IMR-90 (cell line): ENCODE measurements around the gene CYSLTR2. TPM values are rescaled to one million over a fixed set of nuclear protein-coding genes. Genes with fewer than 3 reads are reported as not detected.

Experiments used
- ATAC-seq: fragments of 200-7000 bp; cut with Tn5 transposase; 2 replicates; pipeline ENCODE4 v1.9.1; 2020; ENCODE audit warnings: low read depth, mild to moderate bottlenecking, moderate library complexity
- BruUV-seq: library from RNA; stranded (reverse); fragments of 400-500 nt; replicated peaks from 2 replicates; lab custom pipeline; 2021; lab: Mats Ljungman, UMichigan
- CTCF ChIA-PET: fragments of 300-600 bp; formaldehyde crosslinking; extraction: SDS; loops from one replicate; lab custom pipeline; 2021; ENCODE audit warnings: antibody characterized with exemption; lab: Yijun Ruan, JAX
- POLR2A ChIA-PET: fragments of 300-600 bp; sonication (Branson Sonifier 250); formaldehyde crosslinking; loops from one replicate; lab custom pipeline; 2022; ENCODE audit warnings: antibody characterized with exemption; ENCODE audit not compliant: unreplicated experiment; lab: Charles Lee
- DNase-seq: peaks from one replicate; pipeline ENCODE4 v3.0.0; 2013
- H2AFZ ChIP-seq: replicated peaks from 2 replicates; pipeline ENCODE3; 2013; ENCODE audit warnings: low read length, mild to moderate bottlenecking; ENCODE audit not compliant: poor library complexity
- H2AK5ac ChIP-seq: 2 replicates; pipeline ENCODE4 v1.6.1; 2013; ENCODE audit warnings: low read depth, low read length, inconsistent platforms
- H2AK9ac ChIP-seq: replicated peaks from 2 replicates; pipeline ENCODE3; 2013; ENCODE audit warnings: mild to moderate bottlenecking, low read depth, low read length, moderate library complexity; ENCODE audit not compliant: poor library complexity
- H2BK120ac ChIP-seq: 2 replicates; pipeline ENCODE4 v1.6.1; 2013; ENCODE audit warnings: low read depth, low read length, inconsistent platforms
- H2BK15ac ChIP-seq: 3 replicates; pipeline ENCODE4 v1.6.1; 2013; ENCODE audit warnings: low read depth, low read length, inconsistent platforms
- H2BK20ac ChIP-seq: 2 replicates; pipeline ENCODE4 v1.6.1; 2013; ENCODE audit warnings: low read depth, mild to moderate bottlenecking, inconsistent platforms, low read length, moderate library complexity
- H2BK5ac ChIP-seq: 2 replicates; pipeline ENCODE4 v1.6.1; 2013; ENCODE audit warnings: mild to moderate bottlenecking, low read depth, low read length, inconsistent platforms; ENCODE audit not compliant: poor library complexity, severe bottlenecking
- H3K14ac ChIP-seq: replicated peaks from 2 replicates; pipeline ENCODE4 v1.6.1; 2013; ENCODE audit warnings: low read depth, low read length, inconsistent platforms
- H3K18ac ChIP-seq: 2 replicates; pipeline ENCODE4 v1.6.1; 2013; ENCODE audit warnings: low read depth, low read length, control low read depth
- H3K23ac ChIP-seq: 2 replicates; pipeline ENCODE4 v1.6.1; 2013; ENCODE audit warnings: low read depth, low read length, inconsistent platforms
- H3K27ac ChIP-seq: 2 replicates; pipeline ENCODE4 v1.5.1; 2013; ENCODE audit warnings: mild to moderate bottlenecking, control low read depth, low read length; ENCODE audit not compliant: insufficient read depth
- H3K27me3 ChIP-seq: 2 replicates; pipeline ENCODE4 v1.6.1; 2013; ENCODE audit warnings: low read length; ENCODE audit not compliant: control insufficient read depth, insufficient read depth
- H3K36me3 ChIP-seq: 2 replicates; pipeline ENCODE4 v1.6.1; 2013; ENCODE audit warnings: low read length, mixed read lengths; ENCODE audit not compliant: control insufficient read depth, insufficient read depth
- H3K4ac ChIP-seq: 2 replicates; pipeline ENCODE4 v1.6.1; 2013; ENCODE audit warnings: low read depth, low read length, inconsistent platforms
- H3K4me1 ChIP-seq: 2 replicates; pipeline ENCODE4 v1.6.1; 2013; ENCODE audit warnings: low read length, mixed read lengths; ENCODE audit not compliant: control insufficient read depth, insufficient read depth
- H3K4me2 ChIP-seq: 2 replicates; pipeline ENCODE4 v1.6.1; 2013; ENCODE audit warnings: low read depth, mild to moderate bottlenecking, control low read depth, low read length, moderate library complexity
- H3K4me3 ChIP-seq: 2 replicates; pipeline ENCODE4 v1.5.1; 2013; ENCODE audit warnings: low read depth, mild to moderate bottlenecking, control low read depth, low read length, moderate library complexity; ENCODE audit not compliant: insufficient read depth
- H3K56ac ChIP-seq: 2 replicates; pipeline ENCODE4 v1.6.1; 2013; ENCODE audit warnings: low read length, inconsistent platforms; ENCODE audit not compliant: insufficient read depth; ENCODE audit errors: extremely low read depth
- H3K79me1 ChIP-seq, 2 experiments: 2 replicates each; pipeline ENCODE4 v1.6.1; 2013; ENCODE audit warnings: low read length in 2 of 2, inconsistent platforms in 1 of 2, low read depth in 1 of 2
- H3K9ac ChIP-seq: 2 replicates; pipeline ENCODE4 v1.6.1; 2013; ENCODE audit warnings: low read depth, low read length, control low read depth
- H3K9me1 ChIP-seq: 2 replicates; pipeline ENCODE4 v1.6.1; 2013; ENCODE audit warnings: low read length, inconsistent platforms; ENCODE audit not compliant: insufficient read depth
- H3K9me3 ChIP-seq: 2 replicates; pipeline ENCODE4 v1.6.1; 2013; ENCODE audit warnings: low read length; ENCODE audit not compliant: control insufficient read depth, insufficient read depth
- H4K20me1 ChIP-seq: 2 replicates; pipeline ENCODE4 v1.6.1; 2013; ENCODE audit warnings: low read length, inconsistent platforms; ENCODE audit not compliant: insufficient read depth
- H4K5ac ChIP-seq: 2 replicates; pipeline ENCODE4 v1.6.1; 2013; ENCODE audit warnings: mild to moderate bottlenecking, low read depth, low read length, control low read depth
- H4K8ac ChIP-seq, 2 experiments: 2 replicates each; pipeline ENCODE4 v1.6.1; 2013; ENCODE audit warnings: low read depth in 2 of 2, low read length in 2 of 2, control low read depth in 1 of 2, inconsistent platforms in 1 of 2
- H4K91ac ChIP-seq: 2 replicates; pipeline ENCODE4 v1.6.1; 2013; ENCODE audit warnings: low read depth, low read length, inconsistent platforms; ENCODE audit not compliant: insufficient read depth
- BHLHE40 ChIP-seq: fragments of 150-350 bp; IDR thresholded peaks from 2 replicates; pipeline ENCODE4 v1.6.1; 2016; ENCODE audit warnings: mild to moderate bottlenecking, low read depth, low read length
- CEBPB ChIP-seq: IDR thresholded peaks from 2 replicates; pipeline ENCODE4 v1.6.1; 2012; ENCODE audit warnings: low read depth, low read length, improper control_type of control experiment
- CHD1 ChIP-seq: IDR thresholded peaks from 2 replicates; pipeline ENCODE4 v1.6.1; 2012; ENCODE audit warnings: low read depth, low read length, improper control_type of control experiment
- FOS ChIP-seq: fragments of 150-350 bp; IDR thresholded peaks from 2 replicates; pipeline ENCODE4 v1.6.1; 2016; ENCODE audit warnings: low read depth, low read length
- MAFK ChIP-seq: IDR thresholded peaks from 2 replicates; pipeline ENCODE4 v1.6.1; 2012; ENCODE audit warnings: low read depth, low read length, improper control_type of control experiment
- MAZ ChIP-seq: IDR thresholded peaks from 2 replicates; pipeline ENCODE4 v1.6.1; 2012; ENCODE audit warnings: low read depth, mild to moderate bottlenecking, low read length, improper control_type of control experiment, moderate library complexity, borderline replicate concordance
- MXI1 ChIP-seq: IDR thresholded peaks from 2 replicates; pipeline ENCODE4 v1.6.1; 2012; ENCODE audit warnings: low read depth, mild to moderate bottlenecking, low read length, moderate library complexity, borderline replicate concordance
- NFE2L2 ChIP-seq: fragments of 150-350 bp; IDR thresholded peaks from 2 replicates; pipeline ENCODE4 v1.6.1; 2016; ENCODE audit warnings: low read depth, mild to moderate bottlenecking, low read length
- POLR2A ChIP-seq: IDR thresholded peaks from 2 replicates; pipeline ENCODE4 v1.6.1; 2012; ENCODE audit warnings: mild to moderate bottlenecking, low read depth, low read length
- RAD21 ChIP-seq: IDR thresholded peaks from 2 replicates; pipeline ENCODE4 v1.6.1; 2012; ENCODE audit warnings: low read length, improper control_type of control experiment
- RCOR1 ChIP-seq: IDR thresholded peaks from 2 replicates; pipeline ENCODE4 v1.6.1; 2012; ENCODE audit warnings: mild to moderate bottlenecking, low read length, improper control_type of control experiment; ENCODE audit not compliant: insufficient replicate concordance
- RFX5 ChIP-seq: IDR thresholded peaks from 2 replicates; pipeline ENCODE4 v1.8.0; 2012; ENCODE audit warnings: low read depth, mild to moderate bottlenecking, low read length, moderate library complexity
- SMC3 ChIP-seq: fragments of 150-350 bp; IDR thresholded peaks from 2 replicates; pipeline ENCODE4 v1.6.1; 2016; ENCODE audit warnings: low read depth, mild to moderate bottlenecking, antibody characterized with exemption, low read length, moderate library complexity
- dilution Hi-C: fragments of 300-500 bp; cut with HindIII; formaldehyde crosslinking; loops from one replicate; pipeline ENCODE4 v1.14.3; 2018; ENCODE audit warnings: low sequenced_read_pairs; ENCODE audit not compliant: unreplicated experiment
- in situ Hi-C: fragments of 300-500 bp; cut with MboI; formaldehyde crosslinking; loops from 3 replicates; pipeline ENCODE4 v1.14.3; 2019; ENCODE audit warnings: low sequenced_read_pairs, inconsistent platforms, mixed read lengths
- intact Hi-C: fragments of 100-400 bp; cut with micrococcal nuclease; formaldehyde crosslinking; loops from 2 replicates; pipeline ENCODE4 v1.10.0; 2022
- polyA plus RNA-seq, 3 experiments: library from polyadenylated mRNA; depleted of rRNA; stranded (reverse); fragments of >200 nt; gene quantifications; 2 replicates each; pipeline ENCODE4 v1.2.3, GENCODE V29; 2012; ENCODE audit warnings: low replicate concordance in 1 of 3
- total RNA-seq: library from RNA; depleted of rRNA; stranded (reverse); fragments of >200 nt; gene quantifications from 2 replicates; pipeline ENCODE4 v1.2.3, GENCODE V29; 2012
- TF ChIP-seq, protein P1 (sequence below): conservative IDR thresholded peaks from 2 replicates; pipeline ENCODE4 v1.5.1; 2012; ENCODE audit warnings: mild to moderate bottlenecking, low read depth, low read length, improper control_type of control experiment
- TF ChIP-seq, protein P2 (sequence below): fragments of 150-350 bp; IDR thresholded peaks from 2 replicates; pipeline ENCODE4 v1.6.1; 2017; ENCODE audit warnings: mild to moderate bottlenecking, antibody characterized with exemption, low read length, low read depth
- TF ChIP-seq, protein P3 (sequence below): fragments of 150-350 bp; IDR thresholded peaks from 2 replicates; pipeline ENCODE4 v1.6.1; 2016; ENCODE audit warnings: low read depth, mild to moderate bottlenecking, low read length, moderate library complexity, borderline replicate concordance

CYSLTR2 gene
- total and polyA plus RNA-seq, 2 of the 4 experiments (the other 2 are of a cell fraction) = not detected

DNA sequence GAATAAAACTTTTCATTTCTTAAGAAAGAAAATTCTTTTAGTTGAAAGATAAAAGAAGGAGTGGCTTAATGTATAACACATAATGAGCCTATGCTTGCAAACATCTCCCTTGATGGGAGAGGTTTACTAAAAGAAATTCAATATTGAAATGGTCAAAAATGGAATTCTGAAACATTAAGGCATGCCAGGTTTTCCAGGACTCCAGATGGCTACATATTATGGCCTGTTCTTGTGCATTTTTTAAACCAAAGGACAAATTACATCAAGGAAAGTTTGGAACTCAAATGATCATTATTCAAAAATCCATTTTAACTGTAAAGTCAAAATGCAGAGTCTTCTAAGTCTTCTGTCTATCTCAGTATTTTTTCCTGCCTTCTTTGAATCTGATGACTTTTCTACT lies 19.1 kb upstream of the CYSLTR2 start:
- no peaks in the 10 kb centered on the region for H4K20me1 ChIP-seq
- no peak overlapping the region for H4K91ac ChIP-seq
- no peak overlapping the region for H2AK9ac ChIP-seq
- H2BK5ac ChIP-seq = no peak overlapping the region
- H4K5ac ChIP-seq = no peak overlapping the region
- no peak overlapping the region for H2AK5ac ChIP-seq
- H3K27ac ChIP-seq = no peak overlapping the region
- dilution Hi-C loops (no loop called here), intact Hi-C loops (no loop called here), in situ Hi-C loops (no loop called here)
- H2BK15ac ChIP-seq = no peak overlapping the region
- no peak overlapping the region for H2BK20ac ChIP-seq
- H3K56ac ChIP-seq = no peak overlapping the region
- ChIA-PET CTCF (no interaction called here), POLR2A (no interaction called here)
- H3K4ac ChIP-seq = no peak overlapping the region
- no peak for DNase-seq
- H3K4me2 ChIP-seq = no peak overlapping the region
- TF ChIP-seq NFE2L2 = no peak
- no peak for TF ChIP-seq RFX5
- TF ChIP-seq, protein P1, sequence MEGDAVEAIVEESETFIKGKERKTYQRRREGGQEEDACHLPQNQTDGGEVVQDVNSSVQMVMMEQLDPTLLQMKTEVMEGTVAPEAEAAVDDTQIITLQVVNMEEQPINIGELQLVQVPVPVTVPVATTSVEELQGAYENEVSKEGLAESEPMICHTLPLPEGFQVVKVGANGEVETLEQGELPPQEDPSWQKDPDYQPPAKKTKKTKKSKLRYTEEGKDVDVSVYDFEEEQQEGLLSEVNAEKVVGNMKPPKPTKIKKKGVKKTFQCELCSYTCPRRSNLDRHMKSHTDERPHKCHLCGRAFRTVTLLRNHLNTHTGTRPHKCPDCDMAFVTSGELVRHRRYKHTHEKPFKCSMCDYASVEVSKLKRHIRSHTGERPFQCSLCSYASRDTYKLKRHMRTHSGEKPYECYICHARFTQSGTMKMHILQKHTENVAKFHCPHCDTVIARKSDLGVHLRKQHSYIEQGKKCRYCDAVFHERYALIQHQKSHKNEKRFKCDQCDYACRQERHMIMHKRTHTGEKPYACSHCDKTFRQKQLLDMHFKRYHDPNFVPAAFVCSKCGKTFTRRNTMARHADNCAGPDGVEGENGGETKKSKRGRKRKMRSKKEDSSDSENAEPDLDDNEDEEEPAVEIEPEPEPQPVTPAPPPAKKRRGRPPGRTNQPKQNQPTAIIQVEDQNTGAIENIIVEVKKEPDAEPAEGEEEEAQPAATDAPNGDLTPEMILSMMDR = no peak
- TF ChIP-seq, protein P2, sequence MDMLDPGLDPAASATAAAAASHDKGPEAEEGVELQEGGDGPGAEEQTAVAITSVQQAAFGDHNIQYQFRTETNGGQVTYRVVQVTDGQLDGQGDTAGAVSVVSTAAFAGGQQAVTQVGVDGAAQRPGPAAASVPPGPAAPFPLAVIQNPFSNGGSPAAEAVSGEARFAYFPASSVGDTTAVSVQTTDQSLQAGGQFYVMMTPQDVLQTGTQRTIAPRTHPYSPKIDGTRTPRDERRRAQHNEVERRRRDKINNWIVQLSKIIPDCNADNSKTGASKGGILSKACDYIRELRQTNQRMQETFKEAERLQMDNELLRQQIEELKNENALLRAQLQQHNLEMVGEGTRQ = no peak
- TF ChIP-seq CHD1 = no peak
- TF ChIP-seq CEBPB = no peak
- TF ChIP-seq BHLHE40 = no peak
- no peak for TF ChIP-seq RAD21
- no peak for TF ChIP-seq MXI1
- no peak for TF ChIP-seq FOS
- TF ChIP-seq, protein P3, sequence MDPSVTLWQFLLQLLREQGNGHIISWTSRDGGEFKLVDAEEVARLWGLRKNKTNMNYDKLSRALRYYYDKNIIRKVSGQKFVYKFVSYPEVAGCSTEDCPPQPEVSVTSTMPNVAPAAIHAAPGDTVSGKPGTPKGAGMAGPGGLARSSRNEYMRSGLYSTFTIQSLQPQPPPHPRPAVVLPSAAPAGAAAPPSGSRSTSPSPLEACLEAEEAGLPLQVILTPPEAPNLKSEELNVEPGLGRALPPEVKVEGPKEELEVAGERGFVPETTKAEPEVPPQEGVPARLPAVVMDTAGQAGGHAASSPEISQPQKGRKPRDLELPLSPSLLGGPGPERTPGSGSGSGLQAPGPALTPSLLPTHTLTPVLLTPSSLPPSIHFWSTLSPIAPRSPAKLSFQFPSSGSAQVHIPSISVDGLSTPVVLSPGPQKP = no peak
- TF ChIP-seq SMC3 = no peak
- TF ChIP-seq MAZ = no peak
- no peak for TF ChIP-seq RCOR1
- no peak for TF ChIP-seq MAFK
- no peak for TF ChIP-seq POLR2A
- no peaks in the 10 kb centered on the region for H3K79me1 ChIP-seq
- no peak overlapping the region for H3K23ac ChIP-seq
- H3K9me1 ChIP-seq = no peaks in the 10 kb centered on the region; the same call in 1 of the 2 replicates
- no peak overlapping the region for H3K4me3 ChIP-seq
- H3K9ac ChIP-seq = no peak overlapping the region
- no TSS peak for BruUV-seq
- H3K14ac ChIP-seq = no peak overlapping the region
- no peak overlapping the region for H2BK120ac ChIP-seq
- no peak for ATAC-seq
- no peak overlapping the region for H4K8ac ChIP-seq
- no peaks in the 10 kb centered on the region for H3K27me3 ChIP-seq
- no peak overlapping the region for H2AFZ ChIP-seq
- H3K18ac ChIP-seq = no peak overlapping the region
- peaks cover 4% of the 10 kb centered on the region for H3K9me3 ChIP-seq
- H3K36me3 ChIP-seq = no peaks in the 10 kb centered on the region
- no peaks in the 10 kb centered on the region for H3K4me1 ChIP-seq
